ENCODE measurements around the gene CDRT15. TPM values are rescaled to one million over a fixed set of nuclear protein-coding genes. Genes with fewer than 3 reads are reported as not detected.

Gene CDRT15
- total and polyA plus RNA-seq, 11 donors = not detected

DNA sequence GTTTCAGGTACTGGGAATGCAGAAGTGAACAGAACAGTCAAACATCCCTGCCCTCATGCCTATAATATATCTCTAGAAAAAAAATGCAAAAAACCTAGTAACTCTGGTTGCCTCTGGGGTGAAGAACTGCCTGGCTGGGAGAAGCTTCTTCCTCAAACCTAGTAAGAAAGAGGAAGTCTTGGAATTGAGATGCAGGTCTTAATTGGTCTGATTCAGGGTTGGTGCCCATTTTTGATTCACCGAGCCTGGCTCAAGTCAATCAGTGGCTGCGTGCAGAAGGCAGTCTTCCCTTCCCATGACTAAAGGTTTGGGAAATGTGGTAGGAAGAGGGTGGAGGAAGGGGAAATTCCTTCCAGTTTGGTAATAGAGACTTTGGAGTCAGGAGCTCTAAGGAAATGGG lies 22.4 kb downstream of the CDRT15 start:
- H3K9me3 ChIP-seq = no peaks in the 10 kb centered on the region
- WGBS, 4 donors = 80 to 90% (median 88%) methylated on average over 2 of the region's 2 CpGs
- no peak overlapping the region for H3K4me3 ChIP-seq
- no peaks in the 10 kb centered on the region for H3K4me1 ChIP-seq
- ATAC-seq = no peak
- intact Hi-C loops (cut with DNase I) = loop anchor here in 2 of 10 donors (10.0 kb wide), 2 partner anchors 81 to 711 kb away; no protein-coding TSS in a partner anchor
- no peak for DNase-seq
- H3K36me3 ChIP-seq = peaks cover 0 to 8% (median 3%) of the 10 kb centered on the region in 9 donors
- H3K27me3 ChIP-seq = no peaks in the 10 kb centered on the region
- TF ChIP-seq, protein P1, sequence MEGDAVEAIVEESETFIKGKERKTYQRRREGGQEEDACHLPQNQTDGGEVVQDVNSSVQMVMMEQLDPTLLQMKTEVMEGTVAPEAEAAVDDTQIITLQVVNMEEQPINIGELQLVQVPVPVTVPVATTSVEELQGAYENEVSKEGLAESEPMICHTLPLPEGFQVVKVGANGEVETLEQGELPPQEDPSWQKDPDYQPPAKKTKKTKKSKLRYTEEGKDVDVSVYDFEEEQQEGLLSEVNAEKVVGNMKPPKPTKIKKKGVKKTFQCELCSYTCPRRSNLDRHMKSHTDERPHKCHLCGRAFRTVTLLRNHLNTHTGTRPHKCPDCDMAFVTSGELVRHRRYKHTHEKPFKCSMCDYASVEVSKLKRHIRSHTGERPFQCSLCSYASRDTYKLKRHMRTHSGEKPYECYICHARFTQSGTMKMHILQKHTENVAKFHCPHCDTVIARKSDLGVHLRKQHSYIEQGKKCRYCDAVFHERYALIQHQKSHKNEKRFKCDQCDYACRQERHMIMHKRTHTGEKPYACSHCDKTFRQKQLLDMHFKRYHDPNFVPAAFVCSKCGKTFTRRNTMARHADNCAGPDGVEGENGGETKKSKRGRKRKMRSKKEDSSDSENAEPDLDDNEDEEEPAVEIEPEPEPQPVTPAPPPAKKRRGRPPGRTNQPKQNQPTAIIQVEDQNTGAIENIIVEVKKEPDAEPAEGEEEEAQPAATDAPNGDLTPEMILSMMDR (IDR thresholded peaks at IDR 0.05) = no peak
- no peak for TF ChIP-seq POLR2A (IDR thresholded peaks at IDR 0.05)
- H3K27ac ChIP-seq = no peak overlapping the region

DNA sequence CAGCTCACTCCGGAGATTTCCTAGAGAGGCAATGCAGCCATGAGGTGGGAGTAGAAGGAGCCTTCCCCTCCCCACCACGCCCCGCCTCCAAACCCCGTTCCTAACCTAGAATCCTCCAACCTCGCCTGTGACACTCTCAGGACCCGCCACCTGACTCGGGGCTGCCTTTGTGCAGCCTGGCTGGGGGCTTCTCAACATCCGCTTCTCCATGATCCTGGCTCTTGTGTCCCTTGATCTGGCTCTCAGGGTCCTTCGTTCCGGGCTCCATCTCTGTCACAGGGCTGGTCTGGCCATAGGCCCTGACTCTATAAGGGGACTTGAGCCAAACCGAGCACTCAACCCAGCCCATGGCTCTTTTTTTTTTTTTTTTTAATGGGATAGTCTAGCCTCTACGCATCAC lies 24.3 kb downstream of the CDRT15 start:
- Histone ChIP-seq H3K4me3 (no peak overlapping the region), H3K36me3 (peaks cover 0 to 25% (median 10%) of the 10 kb centered on the region in 9 donors), H3K27ac (no peak overlapping the region), H3K4me1 (no peaks in the 10 kb centered on the region), H3K9me3 (no peaks in the 10 kb centered on the region), H3K27me3 (no peaks in the 10 kb centered on the region)
- DNase-seq (no peak), ATAC-seq (no peak)
- WGBS, 4 donors = 90 to 95% (median 94%) methylated on average over 12 of the region's 12 CpGs
- intact Hi-C loops (cut with DNase I) = loop anchor here in 2 of 10 donors (10.0 kb wide), 2 partner anchors 82 to 712 kb away; no protein-coding TSS in a partner anchor
- TF ChIP-seq, protein P1 (IDR thresholded peaks at IDR 0.05) = no peak
- no peak for TF ChIP-seq POLR2A (IDR thresholded peaks at IDR 0.05)

DNA sequence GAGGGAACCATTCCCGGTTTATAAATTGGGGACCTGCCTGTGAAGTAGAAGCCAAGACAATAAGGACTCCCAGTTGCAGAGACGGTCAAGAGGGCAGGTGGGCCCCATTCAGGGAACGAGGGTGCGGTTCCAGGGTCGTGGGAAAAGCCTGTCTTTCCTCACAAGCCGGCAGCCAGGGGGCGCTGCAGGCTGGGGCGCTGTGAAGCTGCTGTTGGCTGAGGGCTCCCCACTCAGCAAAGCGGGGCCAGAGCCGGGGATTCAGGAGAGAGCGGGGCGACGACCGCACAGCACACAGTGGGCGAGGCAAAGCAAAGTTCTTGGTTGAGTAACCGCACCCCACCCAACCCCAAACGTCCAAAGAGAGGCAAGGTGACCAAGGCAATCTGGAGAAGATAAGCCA lies 24.9 kb downstream of the CDRT15 start:
- peak in 2 of 4 donors; percentile 12 to 32 for ATAC-seq
- intact Hi-C loops (cut with DNase I) = loop anchor here in 2 of 10 donors (10.0 kb wide), 2 partner anchors 83 to 713 kb away; no protein-coding TSS in a partner anchor
- no peak overlapping the region for H3K27ac ChIP-seq

DNA sequence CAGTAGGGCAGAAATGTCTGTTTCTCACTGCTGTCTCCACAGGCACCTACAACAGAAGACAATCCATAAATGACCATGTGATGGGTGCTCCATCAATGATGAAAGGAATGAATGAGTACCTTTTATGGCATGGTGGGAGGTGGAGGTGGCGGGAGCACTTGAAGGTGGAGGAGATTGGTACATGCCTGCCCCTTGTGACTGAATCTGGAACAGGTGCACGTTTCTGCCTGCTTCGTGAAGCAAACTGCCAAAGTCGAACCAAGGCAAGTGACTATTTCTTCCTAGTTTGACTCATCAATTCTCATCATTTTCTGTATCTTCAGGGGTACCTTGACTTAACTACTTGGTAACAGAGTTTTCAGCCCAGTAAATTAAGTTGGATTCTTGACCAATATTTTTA lies 25.4 kb downstream of the CDRT15 start:
- no peak overlapping the region for H3K4me3 ChIP-seq
- WGBS, 4 donors = 81 to 93% (median 90%) methylated on average over 4 of the region's 4 CpGs
- intact Hi-C loops (cut with DNase I) = loop anchor here in 2 of 10 donors (10.0 kb wide), 2 partner anchors 84 to 714 kb away; no protein-coding TSS in a partner anchor

More for the DNA sequence above, 24.9 kb downstream of the CDRT15 start:
- WGBS, 4 donors = 58 to 64% (median 62%) methylated on average over 12 to 17 of the region's 17 CpGs
- Histone ChIP-seq H3K4me1 (peaks cover 0 to under 1% (median 0%) of the 10 kb centered on the region in 12 donors), H3K36me3 (peaks cover 0 to 31% (median 16%) of the 10 kb centered on the region in 9 donors), H3K4me3 (no peak overlapping the region), H3K27me3 (no peaks in the 10 kb centered on the region), H3K9me3 (no peaks in the 10 kb centered on the region)
- TF ChIP-seq, protein P1 (IDR thresholded peaks at IDR 0.05) = peak in 11 of 12 donors; percentile 27 to 60 (median 42)
- TF ChIP-seq POLR2A (IDR thresholded peaks at IDR 0.05) = no peak
- peak in 4 of 5 donors; percentile 25 to 70 (median 42) for DNase-seq

More for the DNA sequence above, 25.4 kb downstream of the CDRT15 start:
- Histone ChIP-seq H3K4me1 (peaks cover 0 to 7% (median 2%) of the 10 kb centered on the region in 12 donors), H3K9me3 (no peaks in the 10 kb centered on the region), H3K27me3 (no peaks in the 10 kb centered on the region), H3K27ac (no peak overlapping the region), H3K36me3 (peaks cover 0 to 32% (median 18%) of the 10 kb centered on the region in 9 donors)
- no peak for DNase-seq
- TF ChIP-seq POLR2A (IDR thresholded peaks at IDR 0.05) = no peak
- TF ChIP-seq, protein P1 (IDR thresholded peaks at IDR 0.05) = no peak
- no peak for ATAC-seq

All from heart left ventricle (tissue), 16 donors.